ENCODE results near the gene LGALS3BP.
"Not testable (repeated sequence)": the region's sequence is repeated elsewhere in the genome, so short reads cannot be mapped to it uniquely, and the experiment has no call there.

Gene LGALS3BP

DNA sequence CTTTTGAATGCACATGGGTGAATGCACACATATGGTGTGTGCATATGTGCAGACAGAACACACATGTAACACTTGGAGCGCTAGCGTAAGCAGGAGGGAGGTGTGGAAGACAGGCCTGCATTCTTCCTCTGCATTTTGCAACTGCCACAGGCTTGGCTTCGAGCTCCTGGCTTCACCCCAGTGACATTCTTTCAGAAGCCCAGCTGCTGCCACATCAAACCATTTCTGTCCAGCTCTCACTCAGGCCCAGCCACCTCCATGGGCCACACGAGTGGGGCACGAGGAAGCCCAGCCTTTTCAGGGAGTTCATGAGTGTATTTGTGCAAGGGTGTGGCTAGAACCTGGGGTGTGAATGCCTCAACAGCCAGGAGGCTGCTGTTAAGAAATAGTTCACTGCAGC, 18.8 kb downstream of the LGALS3BP start:
- DNase-seq = no peak

DNA sequence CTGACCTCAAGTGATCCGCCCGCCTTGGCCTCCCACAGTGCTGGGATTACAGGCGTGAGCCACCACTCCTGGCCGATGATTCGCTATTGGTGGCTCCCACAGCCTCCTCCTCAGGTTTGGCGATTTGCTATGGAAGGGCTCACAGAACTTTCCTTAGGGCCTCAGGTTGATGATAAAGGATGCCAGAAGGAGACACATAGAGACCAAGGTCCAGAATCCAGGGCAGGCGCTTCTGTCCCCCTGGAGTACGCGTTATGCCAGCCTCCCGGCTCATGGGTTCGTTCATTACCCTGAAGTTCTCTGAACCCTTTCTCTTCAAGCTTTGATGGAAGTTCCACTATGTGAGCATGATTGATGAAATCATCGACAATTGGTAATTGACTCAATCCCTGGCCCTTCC, 19.9 kb downstream of the LGALS3BP start:
- DNase-seq = no peak

DNA sequence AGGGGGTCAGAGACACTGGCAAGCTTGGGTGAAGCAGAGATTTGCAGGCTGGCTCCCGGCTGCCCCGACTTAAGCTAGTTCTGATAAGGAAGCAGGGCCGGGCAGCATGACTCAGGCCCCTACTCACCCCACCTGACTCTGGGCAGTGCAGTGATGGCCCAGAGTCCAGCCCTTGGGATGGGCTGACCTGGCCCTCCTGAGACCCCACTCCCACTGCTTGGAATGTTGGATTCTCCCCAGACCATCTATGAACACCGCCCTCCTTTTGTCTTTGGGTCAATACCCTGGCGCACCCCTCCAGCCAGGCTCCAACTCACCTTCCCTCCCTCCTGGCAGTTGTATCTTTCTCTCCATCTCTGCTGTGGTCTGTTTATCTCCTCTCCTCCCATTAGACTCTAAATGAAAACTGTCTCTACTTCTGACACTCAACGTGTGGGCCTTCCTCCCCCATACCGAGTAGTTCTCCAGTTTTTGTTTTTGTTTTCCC, 21.0 kb downstream of the LGALS3BP start:
- no peak for DNase-seq

DNA sequence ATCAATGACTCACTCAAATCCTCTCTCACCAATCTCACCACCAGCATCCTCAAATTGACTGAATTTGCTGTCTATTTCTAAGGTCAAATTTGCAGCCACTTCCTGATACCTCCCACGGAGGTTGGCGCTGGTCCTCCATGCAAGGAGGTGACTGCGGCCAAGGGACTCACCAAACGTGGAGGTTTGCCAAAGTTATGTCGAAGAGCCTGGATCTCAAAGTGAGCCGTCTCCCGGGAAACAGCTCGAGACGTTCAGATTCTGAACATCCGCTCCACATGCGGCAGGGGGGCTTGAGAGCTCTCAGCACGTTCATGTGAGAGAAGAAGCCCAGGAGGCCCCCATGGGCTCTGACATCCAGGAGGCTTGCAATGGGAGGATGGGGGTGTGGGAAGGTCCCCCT, 22.6 kb downstream of the LGALS3BP start:
- no peak for DNase-seq

DNA sequence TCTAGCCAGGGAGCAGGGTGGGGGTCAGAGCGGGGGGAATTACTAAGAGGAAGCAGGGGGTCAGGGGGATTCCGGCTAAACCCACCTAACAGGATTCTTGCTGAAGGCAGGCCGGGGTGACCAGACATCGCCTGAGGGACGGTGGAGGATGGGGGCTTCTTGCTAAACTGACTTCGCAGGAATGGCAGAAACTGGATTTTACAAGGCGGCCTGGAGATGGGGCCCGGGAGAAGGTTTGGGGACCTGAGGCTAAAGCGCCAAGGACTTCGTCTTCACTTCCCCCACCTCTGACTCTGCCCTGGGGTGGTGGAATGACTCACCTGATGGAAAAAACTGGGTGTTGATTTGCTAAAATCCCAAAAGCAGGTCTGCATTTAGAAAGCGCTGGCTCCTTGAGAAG, 23.5 kb downstream of the LGALS3BP start:
- no peak for DNase-seq

DNA sequence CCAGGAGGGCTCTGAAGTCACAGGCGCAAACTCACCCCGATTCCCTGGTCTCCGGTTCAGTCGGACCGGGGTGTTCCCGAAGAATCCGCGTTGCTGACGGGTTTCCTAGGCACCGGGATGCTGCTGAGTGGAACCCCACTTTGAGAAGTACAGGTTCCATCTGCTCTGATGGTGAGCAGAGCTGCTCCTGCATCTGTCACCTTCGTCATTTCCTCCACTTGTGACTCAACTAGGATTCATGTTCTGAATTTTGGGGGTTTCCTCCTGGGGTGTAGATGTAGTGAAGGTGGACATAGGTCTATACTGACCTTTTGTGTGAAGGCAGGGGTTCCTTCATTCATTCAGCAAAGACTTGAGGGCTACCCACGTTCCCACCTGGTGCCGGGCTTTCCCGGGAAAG, 25.0 kb downstream of the LGALS3BP start:
- no peak for DNase-seq

DNA sequence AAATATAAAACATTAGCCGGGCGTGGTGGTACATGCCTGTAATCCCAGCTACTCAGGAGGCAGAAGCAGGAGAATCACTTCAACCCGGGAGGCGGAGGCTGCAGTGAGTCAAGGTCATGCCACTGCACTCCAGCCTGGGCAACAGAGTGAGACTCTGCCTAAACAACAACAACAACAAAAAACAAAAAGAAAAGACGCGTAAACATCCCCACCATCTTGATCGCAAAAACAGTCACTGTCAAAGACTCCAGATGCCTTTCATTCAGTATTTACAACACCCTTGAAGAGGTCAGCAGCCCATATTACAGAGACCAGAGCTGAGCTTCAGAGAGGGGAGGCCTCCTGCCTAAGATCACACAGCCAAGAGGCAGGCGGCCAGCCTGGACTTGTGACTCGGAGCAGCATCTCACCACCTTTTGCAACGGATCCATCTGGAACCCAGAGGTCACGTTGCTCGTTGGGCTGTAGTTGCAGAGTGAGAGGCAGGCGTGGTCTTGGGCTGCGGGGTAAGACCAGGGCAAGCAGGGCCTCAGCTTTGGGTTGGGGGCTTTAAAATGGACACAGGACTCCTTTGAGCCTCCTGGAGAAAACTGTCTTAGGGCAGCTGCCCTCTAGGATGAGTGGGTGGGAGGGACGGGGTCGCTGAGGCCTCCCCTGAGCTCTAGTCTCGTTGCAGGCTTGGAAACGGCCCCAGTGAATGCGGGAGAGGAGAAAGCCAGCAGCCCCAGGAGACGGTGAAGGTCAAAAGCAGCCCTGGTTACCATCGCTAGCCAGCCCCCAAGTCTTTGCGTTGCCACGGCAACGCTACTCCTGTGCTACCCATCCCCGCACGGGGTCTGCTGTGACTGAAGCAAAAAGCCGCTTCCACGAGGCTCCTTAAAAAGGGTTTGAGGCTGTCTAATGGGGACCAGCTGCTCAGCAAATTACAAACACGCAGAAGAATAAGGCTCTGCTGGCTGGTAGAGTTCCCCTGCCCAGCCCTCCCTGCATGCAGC, 26.1 kb downstream of the LGALS3BP start:
- DNase-seq = no peak

DNA sequence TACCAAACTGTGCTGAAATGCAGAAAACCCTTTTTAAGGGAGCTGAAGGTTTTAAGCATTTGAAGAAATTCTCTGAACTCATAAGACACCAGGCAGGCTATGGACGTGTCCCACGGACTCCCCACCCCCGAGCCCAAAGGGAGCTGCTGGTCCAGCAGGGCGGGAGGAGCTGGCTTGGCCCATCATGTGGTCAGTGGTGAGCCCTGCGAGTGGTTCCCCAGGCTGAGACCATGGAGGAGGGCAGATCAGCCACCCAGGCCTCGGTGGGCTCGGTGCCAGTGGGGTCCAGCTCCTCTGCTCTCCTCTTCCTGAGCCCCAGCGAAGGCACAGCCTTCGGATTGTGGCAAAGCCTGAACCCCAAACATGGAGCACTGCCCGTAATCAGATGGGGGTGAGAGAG, 27.0 kb downstream of the LGALS3BP start:
- no peak for DNase-seq

DNA sequence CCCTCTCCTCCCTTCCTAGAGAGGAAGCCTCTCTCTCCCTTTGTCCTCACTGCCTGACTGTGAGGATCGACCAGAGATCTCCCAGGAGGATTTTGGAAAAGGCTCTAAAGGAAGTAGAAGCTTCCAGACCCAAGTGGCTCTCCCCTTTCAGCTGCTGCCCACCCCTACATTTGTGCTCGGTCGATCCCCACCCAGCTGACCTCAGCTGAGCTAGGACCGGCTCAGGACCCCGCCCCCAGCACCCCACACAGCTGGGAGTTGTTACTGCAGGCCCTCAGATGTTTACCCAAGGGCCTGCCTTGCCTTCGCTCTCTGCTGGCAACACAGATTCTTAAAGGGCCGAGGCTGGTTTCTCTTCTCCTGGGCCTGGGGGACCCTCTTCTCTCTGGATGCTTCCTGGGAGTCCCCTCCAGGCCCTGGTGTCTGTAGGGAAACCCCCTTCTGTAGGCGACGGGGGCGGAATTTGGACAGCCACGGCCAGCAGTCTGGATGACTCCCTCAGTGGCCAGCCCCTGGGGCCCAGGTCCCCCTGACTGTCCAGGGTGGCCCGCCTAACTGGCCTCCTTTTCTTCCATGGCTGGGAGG, 27.7 kb downstream of the LGALS3BP start:
- DNase-seq = no peak

DNA sequence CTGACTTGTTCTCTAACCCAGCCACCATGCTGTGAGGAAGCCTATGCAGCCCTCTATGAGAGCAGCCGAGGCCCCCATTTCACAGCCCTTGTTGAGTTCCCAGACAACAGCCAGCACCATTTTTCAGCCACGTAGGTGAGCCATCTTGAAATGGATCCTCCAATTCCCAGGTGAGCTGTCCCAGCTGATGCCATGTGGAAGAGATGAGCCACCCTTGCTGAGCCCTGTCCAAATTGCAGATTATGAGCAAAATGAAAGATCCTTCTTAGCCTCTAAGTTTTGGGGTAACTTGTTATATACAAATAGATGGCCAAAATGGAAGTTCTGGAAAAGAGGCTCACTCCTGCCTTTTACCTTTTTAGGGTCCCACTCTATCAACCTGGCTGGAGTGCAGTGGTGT, 28.9 kb downstream of the LGALS3BP start:
- no peak for DNase-seq

DNA sequence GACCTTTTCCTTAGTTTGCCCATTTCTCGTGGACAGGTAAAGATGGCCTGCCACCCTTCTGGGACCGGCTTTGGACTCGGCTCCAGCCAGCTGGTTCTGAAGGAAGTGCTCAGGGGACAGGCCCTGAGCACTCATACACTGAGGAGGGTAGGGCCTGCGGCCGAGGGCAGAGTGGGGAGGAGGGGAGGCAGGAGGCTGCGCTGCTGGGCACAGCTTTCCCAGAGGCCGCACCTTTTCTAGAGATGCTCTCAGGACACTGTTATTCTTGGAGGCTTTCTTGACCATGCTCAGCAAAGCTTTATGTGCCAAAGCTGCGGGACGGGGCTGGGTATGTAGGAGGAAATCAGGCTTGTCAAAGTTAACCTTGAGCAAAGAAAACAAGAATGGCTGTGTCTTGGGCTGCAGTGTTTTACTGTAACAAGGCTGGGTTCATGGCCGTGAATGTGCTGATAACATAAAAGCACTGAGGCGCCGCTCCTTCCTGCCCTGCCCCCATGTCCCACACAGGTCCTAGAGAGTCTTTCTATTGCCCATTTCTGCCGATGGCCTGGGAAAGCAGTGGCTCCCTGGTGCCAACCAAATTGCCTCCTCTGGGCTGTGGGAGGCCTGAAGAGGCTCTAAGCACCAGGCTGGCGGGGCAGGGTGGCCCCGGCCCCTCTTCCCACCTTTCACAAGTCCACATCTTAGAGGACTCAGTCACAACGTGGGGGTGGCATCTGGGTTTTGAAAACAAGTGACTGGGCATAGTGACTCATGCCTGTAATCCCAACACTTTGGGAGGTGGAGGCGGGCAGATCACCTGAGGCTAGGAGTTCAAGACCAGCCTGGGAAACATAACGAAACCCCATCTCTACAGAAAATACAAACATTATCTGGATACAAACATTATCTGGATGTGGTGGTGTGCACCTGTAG, 32.2 kb downstream of the LGALS3BP start:
- DNase-seq = no peak

DNA sequence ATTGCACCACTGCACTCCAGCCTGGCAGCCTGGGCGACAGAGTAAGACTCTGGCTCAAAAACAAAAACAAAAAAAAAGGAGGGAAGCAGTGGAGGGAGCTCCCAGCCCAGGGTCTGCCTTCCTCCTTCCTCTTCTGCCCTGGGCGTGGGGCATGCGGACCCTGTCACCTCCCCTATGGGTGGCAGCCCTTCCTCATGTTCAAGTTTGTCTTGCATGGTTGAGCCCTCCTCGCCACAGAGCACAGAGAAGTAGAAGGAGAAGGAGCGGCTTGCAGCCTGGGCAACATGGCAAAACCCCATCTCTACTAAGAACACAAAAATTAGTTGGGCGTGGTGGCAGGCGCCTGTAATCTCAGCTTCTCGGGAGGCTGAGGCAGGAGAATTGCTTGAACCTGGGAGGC, 33.1 kb downstream of the LGALS3BP start:
- no peak for DNase-seq

DNA sequence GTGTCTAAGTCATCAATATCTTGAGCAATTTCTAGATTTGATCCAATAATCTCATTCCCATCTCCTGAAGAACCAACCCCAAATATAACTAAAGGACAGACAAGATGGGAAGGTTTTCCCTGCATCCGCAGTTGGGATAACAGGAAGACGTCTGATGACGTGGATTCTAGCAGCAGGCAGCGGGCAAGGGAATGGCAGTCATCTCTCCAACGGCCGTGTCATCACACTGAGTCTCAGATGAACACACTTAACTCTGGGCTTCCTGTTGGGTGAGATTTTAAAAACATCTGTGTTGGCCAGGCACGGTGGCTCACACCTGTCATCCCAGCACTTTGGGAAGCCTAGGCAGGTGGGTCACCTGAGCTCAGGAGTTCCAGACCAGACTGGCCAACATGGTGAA, 33.6 kb downstream of the LGALS3BP start:
- no peak for DNase-seq

DNA sequence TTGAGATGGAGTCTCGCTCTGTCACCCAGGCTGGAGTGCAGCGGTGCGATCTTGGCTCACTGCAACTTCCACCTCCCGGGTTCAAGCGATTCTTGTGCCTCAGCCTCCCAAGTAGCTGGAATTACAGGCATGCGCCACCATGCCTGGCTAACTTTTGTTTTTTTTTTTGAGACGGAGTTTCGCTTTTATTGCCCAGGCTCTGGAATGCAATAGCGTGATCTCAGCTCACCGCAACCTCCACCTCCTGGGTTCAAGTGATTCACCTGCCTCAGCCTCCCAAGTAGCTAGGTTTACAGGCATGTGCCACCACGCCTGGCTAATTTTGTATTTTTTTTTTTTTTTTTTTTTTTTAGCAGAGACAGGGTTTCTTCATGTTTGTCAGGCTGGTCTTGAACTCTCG, 34.3 kb downstream of the LGALS3BP start:
- DNase-seq = not testable (repeated sequence)

DNA sequence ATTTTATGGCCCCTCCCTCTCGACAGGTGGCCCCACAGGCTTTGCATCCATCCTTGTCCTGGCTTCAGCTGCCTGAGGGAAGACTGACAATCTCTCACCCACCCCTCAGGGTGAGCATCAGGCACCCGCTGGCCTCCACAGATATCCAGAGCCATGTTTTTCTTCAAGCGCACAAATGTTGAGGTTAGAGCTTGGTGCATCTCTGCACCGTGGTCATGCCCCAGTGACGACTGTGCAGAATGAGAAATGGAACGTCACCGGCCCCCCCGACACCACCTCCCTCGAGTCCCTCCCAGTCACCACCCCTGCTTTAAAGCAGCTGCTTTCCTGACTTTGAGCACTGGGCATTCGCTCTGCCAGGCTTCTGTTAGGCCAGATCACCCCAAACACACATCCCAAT, 34.8 kb downstream of the LGALS3BP start:
- DNase-seq = no peak

DNA sequence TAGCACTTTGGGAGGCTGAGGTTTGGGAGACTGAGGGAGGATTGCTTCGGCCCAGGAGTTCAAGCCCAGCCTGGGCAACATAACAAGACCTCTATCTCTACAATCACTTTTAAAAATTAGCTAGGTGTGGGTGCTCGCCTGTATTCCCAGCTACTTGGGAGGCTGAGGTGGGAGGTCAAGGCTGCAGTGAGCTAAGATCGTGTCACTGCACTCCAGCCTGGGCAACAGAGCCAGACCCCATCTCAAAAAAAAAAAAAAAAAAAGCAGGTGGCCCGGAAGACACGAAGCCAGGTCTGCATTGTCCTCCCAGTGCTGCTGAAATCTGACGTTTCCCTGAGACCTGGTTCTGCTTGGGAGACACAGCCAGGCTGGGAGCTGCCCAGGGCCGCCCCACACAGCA, 35.7 kb downstream of the LGALS3BP start:
- DNase-seq = no peak

DNA sequence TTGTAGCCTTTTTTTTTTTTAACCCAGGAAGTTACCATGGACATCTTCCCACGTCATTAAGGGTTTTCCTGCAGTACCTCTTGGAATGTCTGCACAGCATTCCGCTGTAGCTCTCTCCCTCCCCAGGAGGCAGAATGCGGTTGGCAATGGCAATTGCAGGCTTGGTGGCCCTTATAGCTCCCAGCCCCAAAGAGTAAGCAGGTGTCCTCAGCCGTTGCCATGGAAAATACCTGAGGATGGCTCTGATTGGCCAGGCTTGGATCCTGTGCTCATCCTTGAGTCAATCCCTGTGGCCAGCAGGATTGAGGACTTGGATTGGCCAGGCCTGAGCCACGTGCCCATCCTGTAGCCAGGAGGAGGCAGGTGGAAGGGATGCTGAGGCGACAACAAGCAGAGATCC, 39.0 kb downstream of the LGALS3BP start:
- DNase-seq = no peak

DNA sequence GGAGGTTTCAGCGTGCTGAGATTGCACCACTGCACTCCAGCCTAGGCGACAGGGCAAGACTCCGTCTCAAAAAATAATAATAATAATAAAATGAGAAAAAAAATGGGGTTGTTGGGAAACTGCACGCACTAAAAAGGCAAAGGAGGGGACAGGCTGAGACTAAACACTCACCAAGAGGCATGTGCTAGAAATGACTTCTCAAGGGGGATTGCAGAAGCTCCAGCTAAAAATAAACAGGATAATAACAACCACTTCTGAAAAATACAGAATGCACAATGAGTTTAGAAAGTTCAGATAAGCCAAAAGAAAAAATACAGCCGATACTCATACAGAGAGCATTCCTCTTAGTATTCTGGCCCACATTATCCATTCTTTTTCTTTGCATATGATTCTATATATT, 39.5 kb downstream of the LGALS3BP start:
- no peak for DNase-seq

DNA sequence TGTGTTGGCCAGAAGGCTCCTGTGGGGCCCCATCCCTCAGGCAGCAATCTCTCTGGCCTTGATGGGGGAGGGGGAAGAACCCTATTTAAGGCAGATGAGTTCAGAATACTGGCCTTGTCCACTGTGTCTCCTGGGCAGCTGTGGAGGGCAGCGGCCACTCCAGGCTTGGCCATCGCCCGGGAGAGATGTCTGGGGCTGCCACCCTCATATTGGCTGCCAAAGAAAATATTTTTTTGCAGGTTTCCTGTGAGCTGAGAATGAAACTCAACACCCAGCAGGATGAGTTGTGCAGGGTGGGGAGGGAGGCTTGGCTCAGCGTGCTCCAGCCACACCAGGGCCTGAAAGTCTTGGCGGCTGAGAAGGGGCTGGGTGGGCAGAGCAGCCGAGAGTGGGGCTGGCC, 40.1 kb downstream of the LGALS3BP start:
- no peak for DNase-seq

DNA sequence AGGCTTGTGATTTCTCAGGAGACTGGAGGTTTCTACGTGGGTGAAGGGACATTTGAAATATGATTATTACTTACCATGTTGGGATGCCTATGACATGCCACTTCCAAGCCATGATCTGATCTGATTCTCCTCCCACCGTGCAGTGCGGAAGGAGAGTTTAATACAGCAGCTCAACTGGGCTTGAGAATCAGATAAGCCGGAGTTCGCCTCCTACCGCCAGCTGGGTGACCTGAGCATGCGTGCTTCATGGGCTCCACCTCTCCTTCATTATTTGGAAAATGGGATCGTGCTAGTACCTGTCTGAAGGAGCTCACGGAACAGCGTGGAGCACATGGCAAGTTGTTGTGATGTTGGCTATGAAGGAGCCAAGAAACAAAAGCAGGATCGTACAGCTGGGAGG, 42.2 kb downstream of the LGALS3BP start:
- DNase-seq = no peak

DNA sequence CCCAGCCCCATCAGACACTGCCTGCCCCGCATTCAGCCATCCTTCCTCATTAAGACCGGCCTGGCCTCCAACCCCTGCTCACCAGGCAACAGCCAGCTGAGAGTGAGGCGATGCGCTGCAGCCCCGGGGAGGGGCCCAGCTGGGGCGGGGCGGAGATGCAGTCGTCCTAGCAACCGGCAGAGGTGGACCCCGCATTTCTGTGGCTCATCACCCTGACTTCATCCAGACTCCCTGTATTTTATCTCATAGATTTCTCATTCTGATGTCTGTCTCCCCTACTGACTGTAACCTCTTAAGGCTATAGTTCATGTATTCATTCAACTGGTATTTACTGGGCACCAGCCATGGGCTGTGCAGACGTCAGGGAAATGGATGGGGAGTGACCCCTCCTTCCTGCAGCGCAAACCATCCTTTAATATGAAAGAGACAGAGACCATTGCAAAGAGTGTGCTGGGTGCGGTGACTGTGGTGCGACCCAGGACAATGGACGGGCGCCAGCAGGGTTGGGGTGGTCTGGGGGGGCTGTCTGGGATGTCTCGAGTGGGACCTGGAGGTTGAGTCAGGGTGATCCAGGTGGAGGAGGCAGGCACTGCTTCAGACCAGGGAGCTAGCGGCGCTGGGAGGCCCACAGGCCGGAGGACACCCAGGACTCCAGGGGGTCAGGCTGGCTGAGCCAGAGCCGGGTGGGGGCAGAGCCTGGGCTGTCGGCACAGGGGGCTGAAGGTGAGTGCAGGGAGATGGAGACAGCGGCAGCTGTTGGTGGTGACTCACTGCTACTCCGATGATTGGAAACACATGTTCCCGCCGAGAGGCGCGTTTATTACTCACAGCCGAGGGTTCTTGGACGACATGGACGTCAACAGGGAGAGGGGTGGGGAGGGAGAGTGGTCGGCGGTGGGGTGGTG, 44.1 kb downstream of the LGALS3BP start:
- DNase-seq = no peak
